HG03064 (cell line): Measurements from ENCODE around the gene KRTAP26-1.

Source experiments
- ATAC-seq: cut with Tn5 transposase; IDR thresholded peaks from one replicate; pipeline ENCODE4 v1.9.1; 2021; ENCODE audit warnings: low read depth; ENCODE audit not compliant: unreplicated experiment

The KRTAP26-1 gene

DNA sequence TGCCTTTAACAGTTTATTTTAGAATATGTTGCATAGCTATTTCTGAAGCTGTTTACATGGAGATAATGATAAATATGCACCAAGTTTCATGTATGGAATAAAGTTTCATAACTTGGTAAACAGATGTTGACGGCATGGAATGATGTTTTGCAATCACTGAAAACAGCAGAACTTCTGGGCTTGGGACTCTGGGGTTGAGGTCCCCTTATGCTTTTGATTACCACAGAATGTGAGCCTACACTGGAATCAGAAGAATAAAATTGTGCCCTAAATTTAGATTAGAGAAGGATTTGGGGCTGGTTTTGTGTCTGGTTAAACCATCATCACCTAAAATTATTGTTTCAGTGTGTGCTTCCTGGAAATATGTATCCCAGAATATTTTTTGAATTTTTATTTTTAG is 48.5 kb downstream of the KRTAP26-1 start:
- ATAC-seq: no peak

- no peak for ATAC-seq
Measured at GRCh38 chr21:30271156-30271555, 49.0 kb downstream of the KRTAP26-1 start.

GRCh38 chr21:30269803-30270530 is 50.1 kb downstream of the KRTAP26-1 start:
- no peak for ATAC-seq
